GM18951 (cell line): ENCODE measurements around the gene TJP1.
"Not testable (repeated sequence)": the region's sequence is repeated elsewhere in the genome, so short reads cannot be mapped to it uniquely, and the experiment has no call there.

Experiments
- POLR2A ChIP-seq: IDR thresholded peaks from 4 replicates; pipeline ENCODE4 v1.6.1; 2011; ENCODE audit warnings: mild to moderate bottlenecking; ENCODE audit not compliant: insufficient read length, insufficient read depth; ENCODE audit errors: extremely low read depth
- in situ Hi-C: fragments of 300-500 bp; cut with MboI; formaldehyde crosslinking; loops from one replicate; pipeline ENCODE4 v1.12.0; 2022; ENCODE audit warnings: low sequenced_read_pairs, mixed read lengths, inconsistent platforms; ENCODE audit not compliant: unreplicated experiment

The TJP1 gene

GRCh38 chr15:29773816-29774215 lies 48.5 kb downstream of the TJP1 start:
- no peak for TF ChIP-seq POLR2A
- in situ Hi-C loops = no loop called here

- in situ Hi-C loops = no loop called here
- TF ChIP-seq POLR2A = no peak
These were observed 49.3 kb downstream of the TJP1 start for GRCh38 chr15:29773000-29773399.

GRCh38 chr15:29770796-29771195 lies 51.5 kb downstream of the TJP1 start:
- no peak for TF ChIP-seq POLR2A
- in situ Hi-C loops = no loop called here

- in situ Hi-C loops = no loop called here
- no peak for TF ChIP-seq POLR2A
These were observed 56.3 kb downstream of the TJP1 start for GRCh38 chr15:29765898-29766527.

- no peak for TF ChIP-seq POLR2A
- in situ Hi-C loops = no loop called here
These were observed 56.9 kb downstream of the TJP1 start for GRCh38 chr15:29765234-29765841.

DNA sequence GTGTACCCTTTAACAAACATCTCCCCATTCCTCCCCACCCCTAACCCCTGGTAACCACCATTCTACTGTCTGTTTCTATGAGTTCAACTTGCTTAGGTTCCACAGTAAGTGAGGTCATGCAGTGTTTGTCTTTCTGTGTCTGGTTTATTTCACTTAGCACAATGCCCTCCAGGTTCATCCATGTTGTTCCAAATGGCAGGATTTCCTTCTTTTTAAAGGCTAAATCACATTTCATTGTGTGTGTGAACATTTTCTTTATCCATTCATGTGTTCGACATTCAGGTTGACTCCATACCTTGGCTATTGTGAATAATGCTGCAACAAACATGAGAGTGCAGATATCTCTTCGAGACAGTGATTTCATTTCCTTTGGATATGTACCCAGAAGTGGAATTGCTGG lies 62.7 kb downstream of the TJP1 start:
- TF ChIP-seq POLR2A = no peak
- in situ Hi-C loops = no loop called here

GRCh38 chr15:29756358-29757267 lies 65.7 kb downstream of the TJP1 start:
- no peak for TF ChIP-seq POLR2A
- in situ Hi-C loops = no loop called here

DNA sequence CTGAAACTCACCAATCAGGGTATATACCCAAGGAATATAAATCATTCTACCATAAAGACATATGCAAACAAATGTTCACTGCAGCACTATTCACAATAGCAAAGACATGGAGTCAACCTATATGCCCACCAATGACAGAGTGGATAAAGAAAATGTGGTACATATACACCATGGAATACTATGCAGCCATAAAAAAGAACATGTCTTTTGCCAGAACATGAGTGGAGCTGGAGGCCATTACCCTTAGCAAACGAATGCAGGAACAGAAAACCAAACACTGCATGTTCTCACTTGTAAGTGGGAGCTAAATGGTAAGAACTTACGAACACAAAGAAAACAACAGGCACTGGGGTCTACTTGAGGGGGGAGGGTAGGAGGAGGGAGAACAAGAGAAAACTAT lies 68.3 kb downstream of the TJP1 start:
- in situ Hi-C loops = not testable (repeated sequence)

- no peak for TF ChIP-seq POLR2A
- in situ Hi-C loops = no loop called here
These were observed 68.8 kb downstream of the TJP1 start for GRCh38 chr15:29753506-29753905.

GRCh38 chr15:29750754-29751153 lies 71.5 kb downstream of the TJP1 start:
- no peak for TF ChIP-seq POLR2A
- in situ Hi-C loops = no loop called here

DNA sequence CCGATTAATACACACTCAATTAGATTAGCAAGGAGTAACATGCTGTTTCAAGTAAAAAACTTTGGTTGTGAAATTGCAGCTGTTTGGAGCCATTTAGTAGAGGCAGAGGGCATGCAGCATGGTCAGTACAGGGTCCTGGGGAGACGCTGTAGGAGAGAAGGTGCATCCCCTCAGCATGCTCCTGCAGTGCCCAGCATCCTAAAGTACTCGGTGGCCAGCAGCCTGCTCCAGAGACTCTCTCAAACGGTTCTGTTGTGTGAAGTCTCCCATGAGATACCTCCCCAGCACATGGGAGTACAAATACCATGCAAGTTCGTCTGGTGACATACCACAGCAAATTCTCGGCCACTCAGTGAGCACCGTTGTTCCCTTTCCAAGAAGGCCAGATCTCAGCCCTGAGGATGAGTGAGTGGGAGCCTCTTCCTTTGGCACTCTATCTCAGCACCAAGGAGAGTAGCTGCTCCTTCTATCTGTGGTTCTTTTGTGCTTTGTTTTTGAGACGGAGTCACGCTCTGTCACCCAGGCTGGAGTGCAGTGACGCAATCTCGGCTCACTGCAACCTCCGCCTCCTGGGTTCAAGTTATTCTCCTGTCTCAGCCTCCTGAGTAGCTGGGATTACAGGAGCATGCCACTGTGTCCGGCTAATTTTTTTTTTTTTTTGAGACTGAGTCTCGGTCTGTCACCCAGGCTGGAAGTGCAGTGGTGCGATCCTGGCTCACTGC lies 72.7 kb downstream of the TJP1 start:
- TF ChIP-seq POLR2A = no peak
- in situ Hi-C loops = no loop called here

GRCh38 chr15:29747837-29748417 lies 74.3 kb downstream of the TJP1 start:
- in situ Hi-C loops = no loop called here
- no peak for TF ChIP-seq POLR2A

DNA sequence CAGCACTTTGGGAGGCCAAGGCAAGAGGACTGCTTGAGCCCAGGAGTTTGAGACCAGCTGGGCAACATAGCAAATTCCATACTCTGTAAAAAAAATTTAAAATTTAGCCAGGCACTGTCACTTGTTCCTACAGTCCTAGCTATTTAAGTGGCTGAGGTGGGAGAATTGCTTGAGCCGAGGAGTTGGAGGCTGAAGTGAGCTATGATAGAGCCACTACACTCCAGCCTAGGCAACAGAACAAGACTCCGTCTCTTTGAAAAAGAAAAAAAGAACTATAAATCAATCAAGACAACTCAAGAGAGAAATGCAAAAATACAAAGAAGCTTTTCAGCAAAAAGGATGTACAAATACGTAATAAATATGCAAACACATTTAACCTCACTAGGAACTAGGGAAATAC lies 78.8 kb downstream of the TJP1 start:
- in situ Hi-C loops = no loop called here
- no peak for TF ChIP-seq POLR2A
